WERI-Rb-1 (cell line): Measurements from ENCODE around the gene FHIT.

Source experiments
- DNase-seq: peaks from one replicate; pipeline ENCODE4 v3.0.0-alpha.2; 2020
- H3K27ac ChIP-seq: fragments of 250-450 bp; sonication (Bioruptor Pico); 2 replicates; pipeline ENCODE4 v1.5.1; 2020; ENCODE audit warnings: mild to moderate bottlenecking, moderate library complexity
- H3K27me3 ChIP-seq: fragments of 250-450 bp; sonication (Bioruptor Pico); 2 replicates; pipeline ENCODE4 v1.5.1; 2021; ENCODE audit warnings: mild to moderate bottlenecking, low read depth, moderate library complexity; ENCODE audit not compliant: insufficient read depth, severe bottlenecking
- H3K36me3 ChIP-seq: fragments of 250-450 bp; sonication (Bioruptor Pico); 2 replicates; pipeline ENCODE4 v1.5.1; 2020; ENCODE audit warnings: mild to moderate bottlenecking, moderate library complexity
- H3K4me3 ChIP-seq: 2 replicates; pipeline ENCODE4 v1.5.1; 2011; ENCODE audit warnings: low read depth, mild to moderate bottlenecking, control low read depth, low read length
- H3K9me3 ChIP-seq: fragments of 250-450 bp; sonication (Bioruptor Pico); 2 replicates; pipeline ENCODE4 v1.5.1; 2021; ENCODE audit warnings: mild to moderate bottlenecking, moderate library complexity; ENCODE audit not compliant: severe bottlenecking
- TF ChIP-seq, protein P1 (sequence below): IDR thresholded peaks from 2 replicates; pipeline ENCODE4 v1.5.1; 2011; ENCODE audit warnings: low read depth, mild to moderate bottlenecking, control low read depth, inconsistent platforms, low read length

The FHIT gene

DNA sequence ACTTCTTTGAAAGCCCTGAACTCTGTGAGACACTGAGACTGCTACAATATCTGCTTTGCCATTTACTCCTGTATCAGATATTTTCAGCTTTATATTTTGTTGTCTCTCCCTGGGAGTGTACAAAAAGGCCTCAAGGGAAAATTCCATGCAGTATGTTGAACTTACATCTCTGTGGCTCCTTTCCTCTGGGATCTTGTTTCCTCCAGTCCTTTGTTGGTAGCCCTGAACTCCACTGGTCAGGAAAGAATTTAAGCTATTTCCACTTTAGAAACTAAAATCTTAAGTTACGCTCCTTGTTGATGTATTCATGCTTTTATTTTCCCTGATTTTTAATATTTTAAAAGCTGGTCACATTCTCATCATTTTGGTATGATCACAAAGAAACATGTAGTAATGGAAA is 277.9 kb downstream of the FHIT start:
- H3K9me3 ChIP-seq, result peaks cover 8% of the 10 kb centered on the region
- no peaks in the 10 kb centered on the region for H3K27me3 ChIP-seq
- H3K36me3 ChIP-seq, result no peaks in the 10 kb centered on the region
- no peak overlapping the region for H3K27ac ChIP-seq
- H3K4me3 ChIP-seq, result no peak overlapping the region
- TF ChIP-seq, protein P1, sequence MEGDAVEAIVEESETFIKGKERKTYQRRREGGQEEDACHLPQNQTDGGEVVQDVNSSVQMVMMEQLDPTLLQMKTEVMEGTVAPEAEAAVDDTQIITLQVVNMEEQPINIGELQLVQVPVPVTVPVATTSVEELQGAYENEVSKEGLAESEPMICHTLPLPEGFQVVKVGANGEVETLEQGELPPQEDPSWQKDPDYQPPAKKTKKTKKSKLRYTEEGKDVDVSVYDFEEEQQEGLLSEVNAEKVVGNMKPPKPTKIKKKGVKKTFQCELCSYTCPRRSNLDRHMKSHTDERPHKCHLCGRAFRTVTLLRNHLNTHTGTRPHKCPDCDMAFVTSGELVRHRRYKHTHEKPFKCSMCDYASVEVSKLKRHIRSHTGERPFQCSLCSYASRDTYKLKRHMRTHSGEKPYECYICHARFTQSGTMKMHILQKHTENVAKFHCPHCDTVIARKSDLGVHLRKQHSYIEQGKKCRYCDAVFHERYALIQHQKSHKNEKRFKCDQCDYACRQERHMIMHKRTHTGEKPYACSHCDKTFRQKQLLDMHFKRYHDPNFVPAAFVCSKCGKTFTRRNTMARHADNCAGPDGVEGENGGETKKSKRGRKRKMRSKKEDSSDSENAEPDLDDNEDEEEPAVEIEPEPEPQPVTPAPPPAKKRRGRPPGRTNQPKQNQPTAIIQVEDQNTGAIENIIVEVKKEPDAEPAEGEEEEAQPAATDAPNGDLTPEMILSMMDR, result no peak
- no peak for DNase-seq

DNA sequence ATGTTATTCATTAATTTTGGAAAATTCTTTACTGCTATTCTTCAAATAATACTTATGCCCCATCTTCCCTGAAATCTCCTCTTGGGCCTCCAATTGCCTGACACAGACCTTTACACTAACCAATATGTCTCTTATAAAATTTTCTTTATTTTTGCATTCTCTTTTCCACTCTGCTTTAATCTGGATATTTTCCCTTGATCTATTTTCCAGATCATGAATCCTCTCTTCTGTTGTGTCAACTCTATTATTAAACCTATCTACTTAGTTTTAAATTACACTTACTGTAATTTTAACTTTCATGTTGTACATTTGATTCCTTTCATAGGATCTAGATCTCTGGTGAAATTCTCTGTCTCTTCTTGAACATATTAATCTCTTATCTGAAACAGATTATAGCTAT is 278.7 kb downstream of the FHIT start:
- H3K27ac ChIP-seq, result no peak overlapping the region
- peaks cover 8% of the 10 kb centered on the region for H3K9me3 ChIP-seq
- TF ChIP-seq, protein P1, result no peak
- no peak for DNase-seq
- H3K4me3 ChIP-seq, result no peak overlapping the region
- no peaks in the 10 kb centered on the region for H3K36me3 ChIP-seq
- H3K27me3 ChIP-seq, result no peaks in the 10 kb centered on the region

DNA sequence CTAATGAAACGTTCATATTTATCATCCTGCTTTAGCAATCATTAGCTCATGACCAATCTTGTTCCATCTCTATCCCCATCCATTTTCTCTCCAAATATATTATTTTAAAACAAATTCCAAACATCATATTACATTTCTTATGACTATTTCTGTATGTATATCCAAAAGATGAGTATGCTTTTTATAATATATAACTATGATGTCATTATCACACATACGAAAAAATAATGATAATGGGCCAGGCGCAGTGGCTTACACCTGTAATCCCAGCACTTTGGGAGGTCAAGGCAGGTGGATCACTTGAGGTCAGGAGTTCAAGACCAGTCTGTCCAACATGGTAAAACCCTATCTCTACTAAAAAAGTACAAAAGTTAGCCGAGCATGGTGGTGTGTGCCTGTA is 280.4 kb downstream of the FHIT start:
- no peak for DNase-seq
- peaks cover 8% of the 10 kb centered on the region for H3K9me3 ChIP-seq
- H3K4me3 ChIP-seq, result no peak overlapping the region
- no peaks in the 10 kb centered on the region for H3K27me3 ChIP-seq
- H3K36me3 ChIP-seq, result no peaks in the 10 kb centered on the region
- TF ChIP-seq, protein P1, result no peak
- H3K27ac ChIP-seq, result no peak overlapping the region

DNA sequence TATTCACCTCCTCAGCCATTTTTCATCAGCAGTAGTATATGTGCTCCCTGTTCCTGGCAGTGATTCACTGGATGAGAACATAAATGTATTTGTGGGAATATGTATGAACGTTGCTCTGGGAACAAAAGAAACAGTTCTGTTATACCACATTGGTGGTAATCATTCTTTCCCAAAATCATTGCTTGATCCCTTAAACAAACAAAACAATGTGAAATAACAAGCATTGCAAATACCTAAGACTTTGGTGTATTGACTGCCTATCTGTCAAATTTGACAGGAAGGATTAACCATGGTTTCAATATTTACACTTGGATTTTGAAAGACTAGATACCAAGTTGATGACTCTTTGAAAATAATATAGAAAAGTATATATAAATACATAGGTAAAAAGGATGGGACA is 284.1 kb downstream of the FHIT start:
- Histone ChIP-seq H3K36me3 (no peaks in the 10 kb centered on the region), H3K9me3 (no peaks in the 10 kb centered on the region), H3K4me3 (no peak overlapping the region), H3K27me3 (no peaks in the 10 kb centered on the region), H3K27ac (no peak overlapping the region)
- TF ChIP-seq, protein P1, result no peak
- no peak for DNase-seq

DNA sequence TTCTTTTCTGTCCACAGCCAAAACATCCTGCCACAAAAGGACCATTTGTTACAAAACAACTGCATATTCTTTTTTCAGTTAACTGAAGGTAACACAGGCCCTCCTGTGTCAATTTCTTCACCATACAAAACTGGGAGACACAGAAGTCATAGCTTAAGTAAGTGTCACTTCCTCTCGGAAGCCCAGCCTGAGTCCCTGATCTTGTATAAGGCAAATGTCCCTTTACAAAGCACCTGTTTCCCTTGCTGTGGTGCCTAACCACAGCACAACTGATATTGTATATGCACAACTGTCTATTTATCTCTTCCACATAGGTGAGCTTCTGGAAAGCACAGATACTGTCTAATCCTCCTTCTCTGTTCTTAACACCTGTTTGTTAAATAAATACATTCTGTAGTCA is 293.7 kb downstream of the FHIT start:
- TF ChIP-seq, protein P1, result no peak
- H3K36me3 ChIP-seq, result no peaks in the 10 kb centered on the region
- H3K9me3 ChIP-seq, result no peaks in the 10 kb centered on the region
- H3K27me3 ChIP-seq, result no peaks in the 10 kb centered on the region
- no peak overlapping the region for H3K4me3 ChIP-seq
- DNase-seq, result no peak
- H3K27ac ChIP-seq, result no peak overlapping the region

DNA sequence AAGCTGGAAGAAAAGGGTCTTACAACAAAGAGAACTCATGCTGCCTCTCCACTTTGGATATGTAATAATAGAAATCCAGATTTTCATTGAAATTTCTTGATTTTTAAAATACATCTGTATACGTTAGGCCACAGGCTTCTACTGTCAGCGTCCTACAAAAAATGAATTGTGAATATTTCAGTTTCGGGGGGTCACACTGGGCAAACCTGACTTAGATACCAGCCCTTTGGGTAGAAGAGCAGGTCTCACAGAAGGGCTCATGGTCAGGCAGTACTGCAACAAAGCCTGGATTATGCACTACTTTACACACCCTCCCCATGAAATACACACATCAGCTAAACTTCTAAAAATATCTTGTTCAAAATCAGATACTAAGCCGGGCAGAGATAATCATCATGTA is 294.5 kb downstream of the FHIT start:
- Histone ChIP-seq H3K36me3 (no peaks in the 10 kb centered on the region), H3K27ac (no peak overlapping the region), H3K27me3 (no peaks in the 10 kb centered on the region), H3K9me3 (no peaks in the 10 kb centered on the region), H3K4me3 (no peak overlapping the region)
- DNase-seq, result no peak
- TF ChIP-seq, protein P1, result no peak
